GM18858 (cell line): ENCODE measurements around the gene SLC25A39.
"Not testable (repeated sequence)": the region's sequence is repeated elsewhere in the genome, so short reads cannot be mapped to it uniquely, and the experiment has no call there.

Experiments
- ATAC-seq: cut with Tn5 transposase; IDR thresholded peaks from one replicate; pipeline ENCODE4 v1.9.1; 2021; ENCODE audit not compliant: unreplicated experiment

SLC25A39 gene

GRCh38 chr17:44335968-44336367, 11.3 kb upstream of the SLC25A39 start:
- no peak for ATAC-seq

GRCh38 chr17:44335564-44335963, 10.9 kb upstream of the SLC25A39 start:
- no peak for ATAC-seq

GRCh38 chr17:44334727-44335126, 10.1 kb upstream of the SLC25A39 start:
- no peak for ATAC-seq

GRCh38 chr17:44334315-44334714, 9.7 kb upstream of the SLC25A39 start:
- ATAC-seq: no peak

GRCh38 chr17:44333371-44333770, 8.7 kb upstream of the SLC25A39 start:
- ATAC-seq: no peak

- no peak for ATAC-seq
Measured at GRCh38 chr17:44331249-44331760, 6.7 kb upstream of the SLC25A39 start.

- not testable (repeated sequence) for ATAC-seq
Measured at GRCh38 chr17:44330263-44330662, 5.6 kb upstream of the SLC25A39 start.

- not testable (repeated sequence) for ATAC-seq
Measured at GRCh38 chr17:44329516-44329915, 4.9 kb upstream of the SLC25A39 start.

GRCh38 chr17:44327715-44328449, 3.3 kb upstream of the SLC25A39 start:
- ATAC-seq: no peak

- no peak for ATAC-seq
Measured at GRCh38 chr17:44326861-44327444, 2.3 kb upstream of the SLC25A39 start.

GRCh38 chr17:44324092-44324570, 492 bp downstream of the SLC25A39 start:
- ATAC-seq: no peak

- ATAC-seq: no peak
Measured at GRCh38 chr17:44323359-44324091, 1.1 kb downstream of the SLC25A39 start.

- ATAC-seq: no peak
Measured at GRCh38 chr17:44322236-44322895, 2.3 kb downstream of the SLC25A39 start.

GRCh38 chr17:44321246-44322120, 3.1 kb downstream of the SLC25A39 start:
- ATAC-seq: no peak

GRCh38 chr17:44320066-44320465, 4.6 kb downstream of the SLC25A39 start:
- no peak for ATAC-seq

GRCh38 chr17:44318077-44318892, 6.3 kb downstream of the SLC25A39 start:
- no peak for ATAC-seq

GRCh38 chr17:44317545-44317944, 7.1 kb downstream of the SLC25A39 start:
- ATAC-seq: no peak

- no peak for ATAC-seq
Measured at GRCh38 chr17:44315760-44316731, 8.6 kb downstream of the SLC25A39 start.
